C4-2B (cell line): ENCODE results near the gene PIKFYVE.

ENCODE experiments used
- CTCF ChIP-seq: fragments of 450-650 bp; conservative IDR thresholded peaks from 2 replicates; pipeline ENCODE4 v1.5.1; 2017; ENCODE audit warnings: mild to moderate bottlenecking
- ZFX ChIP-seq: fragments of 450-650 bp; IDR thresholded peaks from 2 replicates; pipeline ENCODE4 v1.6.1; 2017

- TF ChIP-seq CTCF (no peak), ZFX (no peak)
Measured at GRCh38 chr2:208360259-208361076, 94.4 kb downstream of the PIKFYVE start.
